ENCODE results near the gene CDR2L. TPM values are rescaled to one million over a fixed set of nuclear protein-coding genes. Genes with fewer than 3 reads are reported as not detected.

CDR2L gene
- 61.8 to 95.0 TPM (median 90.1 TPM) in 5 replicates for total RNA-seq (2022; extraction: Qiagen RNA extraction)

GRCh38 chr17:74987418-74987908 is at the start of gene CDR2L:
CDR2L (plus strand) TSS chr17:74987632; CDS start chr17:74988044, 412 bp downstream.

GRCh38 chr17:74972107-74972972 is 15.1 kb upstream of the CDR2L start, which contains the start of gene HID1:
HID1 (minus strand) TSS chr17:74972759; CDS start chr17:74972656, 103 bp downstream.

GRCh38 chr17:75012346-75013091 is 25.1 kb downstream of the CDR2L start, which contains the start of gene MRPL58:
MRPL58 (plus strand) TSS chr17:75012670; CDS start chr17:75012687, 17 bp downstream.

GRCh38 chr17:75046407-75047289 is 59.2 kb downstream of the CDR2L start, which contains the start of the genes ATP5PD and KCTD2:
ATP5PD (minus strand) TSS chr17:75046969; CDS start chr17:75042650, 4,319 bp downstream.
KCTD2 (plus strand) TSS chr17:75047225; CDS start chr17:75047251, 26 bp downstream.

Other genes with a start within 250 kb of the CDR2L start
- 30.9 to 53.3 TPM (median 51.1 TPM) in 5 replicates for gene NHERF1, start 239.0 kb upstream of the CDR2L start, total RNA-seq (2022; extraction: Qiagen RNA extraction)
- gene NAT9, start 211.3 kb upstream of the CDR2L start, total RNA-seq (2022; extraction: Qiagen RNA extraction) = 45.4 to 52.5 TPM (median 47.2 TPM) in 5 replicates
- gene GRIN2C, start 127.7 kb upstream of the CDR2L start, total RNA-seq (2022; extraction: Qiagen RNA extraction) = 0.06 to 0.40 TPM (median 0.18 TPM) in 5 replicates
- gene FDXR, start 114.6 kb upstream of the CDR2L start, total RNA-seq (2022; extraction: Qiagen RNA extraction) = 43.0 to 66.9 TPM (median 58.2 TPM) in 5 replicates
- 0.03 TPM in 1 of 5 replicates, not detected in the others for gene FADS6, start 94.0 kb upstream of the CDR2L start, total RNA-seq (2022; extraction: Qiagen RNA extraction)
- 0.06 to 0.15 TPM (median 0.12 TPM) in 5 replicates for gene USH1G, start 64.4 kb upstream of the CDR2L start, total RNA-seq (2022; extraction: Qiagen RNA extraction)
- 0.04 to 0.09 TPM (median 0.06 TPM) in 4 of 5 replicates, not detected in the other for gene OTOP2, start 63.4 kb upstream of the CDR2L start, total RNA-seq (2022; extraction: Qiagen RNA extraction)
- gene OTOP3, start 51.7 kb upstream of the CDR2L start, total RNA-seq (2022; extraction: Qiagen RNA extraction) = not detected in 5 replicates
- 15.4 to 22.7 TPM (median 20.5 TPM) in 5 replicates for gene HID1, start 14.9 kb upstream of the CDR2L start, total RNA-seq (2022; extraction: Qiagen RNA extraction)
- gene MRPL58, start 25.0 kb downstream of the CDR2L start, total RNA-seq (2022; extraction: Qiagen RNA extraction) = 75.2 to 81.8 TPM (median 75.7 TPM) in 5 replicates
- 441 to 627 TPM (median 467 TPM) in 5 replicates for gene ATP5PD, start 59.3 kb downstream of the CDR2L start, total RNA-seq (2022; extraction: Qiagen RNA extraction)
- 28.7 to 33.4 TPM (median 32.0 TPM) in 5 replicates for gene KCTD2, start 59.6 kb downstream of the CDR2L start, total RNA-seq (2022; extraction: Qiagen RNA extraction)
- gene SLC16A5, start 100.3 kb downstream of the CDR2L start, total RNA-seq (2022; extraction: Qiagen RNA extraction) = 18.7 to 33.7 TPM (median 28.8 TPM) in 5 replicates
- gene ARMC7, start 122.3 kb downstream of the CDR2L start, total RNA-seq (2022; extraction: Qiagen RNA extraction) = 15.6 to 21.9 TPM (median 16.6 TPM) in 5 replicates
- 87.1 to 129 TPM (median 120 TPM) in 5 replicates for gene NT5C, start 144.1 kb downstream of the CDR2L start, total RNA-seq (2022; extraction: Qiagen RNA extraction)
- gene JPT1, start 166.9 kb downstream of the CDR2L start, total RNA-seq (2022; extraction: Qiagen RNA extraction) = 672 to 869 TPM (median 737 TPM) in 5 replicates
- gene SUMO2, start 195.3 kb downstream of the CDR2L start, total RNA-seq (2022; extraction: Qiagen RNA extraction) = 381 to 425 TPM (median 407 TPM) in 5 replicates
- 81.9 to 92.7 TPM (median 88.3 TPM) in 5 replicates for gene NUP85, start 218.0 kb downstream of the CDR2L start, total RNA-seq (2022; extraction: Qiagen RNA extraction)